ENCODE measurements around the gene OGDH. TPM values are rescaled to one million over a fixed set of nuclear protein-coding genes. Genes with fewer than 3 reads are reported as not detected.

Gene OGDH
- total and polyA plus RNA-seq, 9 donors = 24.4 to 84.6 (median 57.7) TPM

GRCh38 chr7:44626620-44627019 is 20.2 kb downstream of the OGDH start:
- no peak for TF ChIP-seq POLR2A (IDR thresholded peaks at IDR 0.05)
- no peak for TF ChIP-seq EP300 (IDR thresholded peaks at IDR 0.05)
- TF ChIP-seq CTCF (IDR thresholded peaks at IDR 0.05) = no peak
- Histone ChIP-seq H3K4me3 (no peak overlapping the region), H3K36me3 (no peaks in the 10 kb centered on the region), H3K27me3 (no peaks in the 10 kb centered on the region), H3K27ac (no peak overlapping the region), H3K4me1 (ENCODE audit: insufficient read depth) (peaks cover 9% of the 10 kb centered on the region), H3K9me3 (no peaks in the 10 kb centered on the region)
- intact Hi-C loops (cut with DNase I) = no loop called here
- no peak for DNase-seq
- 70 to 74% (median 71%) methylated on average over 4 of the region's 4 CpGs for WGBS, 3 donors

GRCh38 chr7:44629829-44630522 is 23.5 kb downstream of the OGDH start:
- intact Hi-C loops (cut with DNase I) = no loop called here
- Histone ChIP-seq H3K27me3 (no peaks in the 10 kb centered on the region), H3K9me3 (no peaks in the 10 kb centered on the region), H3K36me3 (no peaks in the 10 kb centered on the region), H3K27ac (no peak overlapping the region), H3K4me1 (ENCODE audit: insufficient read depth) (peaks cover 8% of the 10 kb centered on the region), H3K4me3 (no peak overlapping the region)
- WGBS, 3 donors = 89 to 92% (median 91%) methylated on average over 13 of the region's 13 CpGs
- TF ChIP-seq POLR2A (IDR thresholded peaks at IDR 0.05) = no peak
- no peak for TF ChIP-seq CTCF (IDR thresholded peaks at IDR 0.05)
- no peak for TF ChIP-seq EP300 (IDR thresholded peaks at IDR 0.05)
- no peak for DNase-seq

- Histone ChIP-seq H3K27me3 (no peaks in the 10 kb centered on the region), H3K36me3 (no peaks in the 10 kb centered on the region), H3K9me3 (no peaks in the 10 kb centered on the region), H3K27ac (no peak overlapping the region), H3K4me3 (no peak overlapping the region), H3K4me1 (ENCODE audit: insufficient read depth) (peaks cover 11% of the 10 kb centered on the region)
- no peak for TF ChIP-seq POLR2A (IDR thresholded peaks at IDR 0.05)
- no peak for TF ChIP-seq EP300 (IDR thresholded peaks at IDR 0.05)
- no peak for TF ChIP-seq CTCF (IDR thresholded peaks at IDR 0.05)
- intact Hi-C loops (cut with DNase I) = no loop called here
- 75 to 87% (median 78%) methylated on average over 11 of the region's 11 CpGs for WGBS, 3 donors
- no peak for DNase-seq
These were observed 24.5 kb downstream of the OGDH start for GRCh38 chr7:44630792-44631457.

- no peak for DNase-seq
- intact Hi-C loops (cut with DNase I) = loop anchor here in 1 of 4 donors (1.0 kb wide), 1 partner anchor 15 kb away; no protein-coding TSS in a partner anchor
- Histone ChIP-seq H3K27ac (no peak overlapping the region), H3K4me3 (no peak overlapping the region), H3K36me3 (no peaks in the 10 kb centered on the region), H3K9me3 (no peaks in the 10 kb centered on the region), H3K27me3 (no peaks in the 10 kb centered on the region), H3K4me1 (ENCODE audit: insufficient read depth) (peaks cover 11% of the 10 kb centered on the region)
- TF ChIP-seq EP300 (IDR thresholded peaks at IDR 0.05) (no peak), CTCF (IDR thresholded peaks at IDR 0.05) (no peak), POLR2A (IDR thresholded peaks at IDR 0.05) (no peak)
- 32 to 58% (median 54%) methylated on average over 6 of the region's 6 CpGs for WGBS, 3 donors
These were observed 25.2 kb downstream of the OGDH start for GRCh38 chr7:44631458-44632115.

Data from ovary (tissue), 9 donors.